CD4-positive, alpha-beta T cell treated with Interleukin-6 for 4 hours (primary cell): Measurements from ENCODE around the gene CMTM3.
"Not testable (repeated sequence)": the region's sequence is repeated elsewhere in the genome, so short reads cannot be mapped to it uniquely, and the experiment has no call there.

Experiments
- DNase-seq: peaks from one replicate; pipeline ENCODE4 v3.0.0-alpha.2; 2020; ENCODE audit warnings: mixed read lengths

CMTM3 gene

DNA sequence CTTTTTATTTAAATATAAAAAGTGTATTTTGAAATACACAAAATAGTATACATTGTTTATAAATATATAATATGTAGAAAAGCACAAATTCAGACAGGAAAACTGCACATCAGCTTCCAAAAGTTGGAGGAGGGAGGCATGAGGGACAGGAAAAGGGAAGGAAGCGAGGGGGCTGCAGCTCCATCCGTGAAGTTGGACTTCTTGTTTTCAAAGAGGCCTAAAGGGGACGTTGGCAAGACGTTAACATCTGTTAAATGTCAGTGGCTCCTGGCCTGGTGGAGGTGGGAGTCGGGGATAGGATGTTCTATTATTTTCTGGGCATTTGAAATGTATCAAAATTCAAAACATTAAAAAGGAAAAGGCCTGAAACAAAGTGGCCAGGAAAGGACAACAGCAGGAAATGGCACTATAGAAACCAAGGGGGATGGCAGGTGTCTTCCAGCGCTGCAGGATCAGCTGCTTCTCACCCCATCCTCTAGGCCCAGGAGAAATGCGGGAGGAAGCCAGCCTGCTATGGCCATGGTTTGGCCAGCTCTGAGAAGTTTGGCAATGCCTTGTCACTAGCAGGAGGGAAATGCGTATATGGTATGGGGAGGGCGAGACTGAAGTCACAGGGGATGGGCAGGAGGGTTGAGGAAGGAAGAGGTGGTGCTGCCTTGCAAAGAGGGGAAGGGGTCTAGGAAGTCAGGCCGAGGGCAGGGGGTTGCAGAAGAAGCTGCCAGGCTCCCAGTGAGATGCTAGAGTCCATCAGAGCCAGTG lies 18.8 kb upstream of the CMTM3 start:
- no peak for DNase-seq

DNA sequence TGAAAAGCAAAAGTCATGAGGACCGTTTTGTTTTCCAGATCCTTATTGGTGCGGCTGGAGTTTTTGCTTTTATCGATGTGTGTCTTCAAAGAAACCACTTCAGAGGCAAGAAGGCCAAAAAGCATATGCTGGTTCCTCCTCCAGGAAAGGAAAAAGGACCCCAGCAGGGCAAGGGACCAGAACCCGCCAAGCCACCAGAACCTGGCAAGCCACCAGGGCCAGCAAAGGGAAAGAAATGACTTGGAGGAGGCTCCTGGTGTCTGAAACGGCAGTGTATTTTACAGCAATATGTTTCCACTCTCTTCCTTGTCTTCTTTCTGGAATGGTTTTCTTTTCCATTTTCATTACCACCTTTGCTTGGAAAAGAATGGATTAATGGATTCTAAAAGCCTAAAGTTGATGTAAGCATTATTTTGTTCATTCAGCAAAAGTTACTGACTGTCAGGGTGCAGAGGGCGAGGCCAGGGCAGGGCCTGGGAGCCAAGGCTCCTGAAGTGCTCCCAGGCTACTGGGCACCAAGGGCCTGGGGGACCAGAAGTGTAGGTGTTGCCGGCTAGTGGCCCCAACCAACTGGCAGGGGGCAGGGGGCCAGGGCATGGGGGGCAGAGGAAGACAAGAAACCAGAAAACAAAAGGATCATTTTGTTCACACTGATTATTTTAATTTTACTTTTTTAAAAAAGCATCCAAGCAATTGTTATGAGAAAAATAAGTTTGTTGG lies 16.5 kb upstream of the CMTM3 start:
- DNase-seq = no peak

DNA sequence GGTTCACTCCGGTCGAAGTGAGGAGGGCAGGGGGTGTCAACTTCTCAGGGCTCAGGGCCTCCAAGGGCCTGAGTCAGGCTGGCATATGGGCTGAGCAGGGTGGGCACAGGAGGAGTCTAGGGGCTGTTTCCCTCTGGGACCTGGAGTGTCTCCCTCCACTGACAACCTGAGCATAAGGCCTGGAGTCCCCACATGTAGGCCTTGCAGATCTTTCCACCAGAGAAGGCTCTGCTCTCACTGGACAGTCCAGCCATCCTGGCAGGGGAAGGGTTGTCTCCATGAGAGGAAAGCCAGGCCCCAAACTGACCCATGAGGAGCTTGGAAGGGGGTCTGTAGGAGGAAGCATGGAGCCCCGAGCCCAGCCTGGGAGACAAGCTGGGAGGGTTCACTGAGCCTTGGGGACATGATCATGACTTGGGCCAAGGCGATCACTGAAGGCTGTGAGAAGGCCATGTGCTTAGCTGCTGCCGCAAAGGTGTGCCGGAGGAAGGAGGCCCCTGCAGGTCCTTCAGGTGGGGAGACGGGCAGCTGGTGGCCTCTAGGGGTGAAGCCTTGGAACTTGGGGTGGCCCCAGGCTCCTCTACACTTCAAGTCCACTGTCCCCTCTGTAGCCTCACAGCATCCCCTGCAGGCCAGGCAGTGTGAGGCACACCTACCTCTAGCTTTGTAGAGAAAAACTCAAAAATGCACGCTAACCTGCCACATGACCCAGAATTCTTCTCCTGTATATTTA lies 15.4 kb upstream of the CMTM3 start:
- peak; percentile 73 for DNase-seq

DNA sequence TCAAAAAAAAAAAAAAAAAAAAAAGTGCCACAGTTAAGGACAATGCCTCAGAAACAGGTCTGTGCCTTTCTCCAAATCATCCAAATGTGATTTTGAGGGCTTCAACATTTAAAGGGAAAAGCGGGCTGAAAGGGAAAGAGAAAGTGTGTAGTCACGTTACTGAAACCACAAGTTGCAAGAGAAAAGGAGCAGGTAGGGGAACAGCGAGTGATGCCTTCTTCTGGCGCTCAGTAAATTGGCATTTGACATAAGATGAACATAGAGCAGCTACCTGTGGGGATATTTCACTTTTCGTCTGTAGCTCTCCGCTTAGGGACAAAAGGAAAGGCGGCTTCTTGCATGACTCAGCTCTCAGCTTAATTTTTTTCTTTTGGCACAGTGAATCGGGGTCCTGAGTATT lies 14.2 kb upstream of the CMTM3 start:
- peak; percentile 44 for DNase-seq

DNA sequence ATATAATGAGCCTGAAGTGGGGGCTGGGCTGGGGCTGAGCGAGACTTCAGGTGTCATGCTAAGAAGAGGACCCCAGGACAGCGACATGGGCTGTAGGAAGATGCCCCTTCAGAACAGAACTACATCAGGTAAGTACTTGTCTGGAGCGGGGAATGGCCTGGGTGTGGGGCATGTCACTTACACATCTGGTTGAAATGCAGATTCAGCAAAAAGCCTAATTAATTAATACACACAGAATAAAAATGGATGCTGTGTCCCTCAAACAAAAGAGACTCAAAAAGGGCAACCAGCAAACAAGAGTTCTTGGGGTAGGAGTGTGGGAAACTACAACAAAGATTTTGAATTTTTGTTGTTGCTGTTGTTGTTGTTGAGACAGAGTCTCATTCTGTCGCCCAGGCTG lies 13.5 kb upstream of the CMTM3 start:
- no peak for DNase-seq

DNA sequence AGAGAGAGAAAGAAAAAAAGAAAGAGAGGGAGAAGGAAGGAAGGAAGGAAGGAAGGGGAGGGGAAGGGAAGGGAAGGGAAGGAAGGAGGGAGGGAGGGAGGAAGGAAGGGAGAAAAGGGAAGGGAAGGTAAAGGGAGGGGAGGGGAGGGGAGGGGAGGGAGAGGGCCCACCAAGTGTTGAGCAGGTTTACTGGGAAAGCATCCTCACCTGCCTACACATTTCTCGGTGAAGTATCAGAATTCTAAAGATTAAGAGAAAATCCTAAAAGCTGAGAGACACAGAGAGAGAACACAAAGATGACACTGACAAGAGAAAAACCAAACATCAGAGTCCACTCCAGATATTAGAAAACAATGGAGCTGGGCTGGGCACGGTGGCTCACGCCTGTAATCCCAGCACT lies 12.3 kb upstream of the CMTM3 start:
- DNase-seq = no peak

DNA sequence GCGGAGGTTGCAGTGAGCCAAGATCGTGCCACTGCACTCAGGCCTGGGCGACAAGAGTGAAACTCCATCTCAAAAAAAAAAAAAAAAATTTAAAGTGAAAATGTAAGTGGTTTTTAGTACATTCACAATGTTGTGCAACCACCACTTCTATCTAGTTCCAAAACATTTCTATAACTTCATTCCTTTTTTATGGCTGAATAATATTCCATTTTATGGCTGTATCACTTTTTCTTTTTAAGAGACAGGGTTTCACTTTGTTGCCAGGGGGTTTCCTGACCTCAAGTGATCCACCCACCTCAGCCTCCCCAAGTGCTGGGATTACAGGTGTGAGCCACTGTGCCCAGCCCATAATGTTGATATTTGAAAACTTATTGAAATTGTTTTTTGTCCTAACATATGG lies 11.7 kb upstream of the CMTM3 start:
- no peak for DNase-seq

DNA sequence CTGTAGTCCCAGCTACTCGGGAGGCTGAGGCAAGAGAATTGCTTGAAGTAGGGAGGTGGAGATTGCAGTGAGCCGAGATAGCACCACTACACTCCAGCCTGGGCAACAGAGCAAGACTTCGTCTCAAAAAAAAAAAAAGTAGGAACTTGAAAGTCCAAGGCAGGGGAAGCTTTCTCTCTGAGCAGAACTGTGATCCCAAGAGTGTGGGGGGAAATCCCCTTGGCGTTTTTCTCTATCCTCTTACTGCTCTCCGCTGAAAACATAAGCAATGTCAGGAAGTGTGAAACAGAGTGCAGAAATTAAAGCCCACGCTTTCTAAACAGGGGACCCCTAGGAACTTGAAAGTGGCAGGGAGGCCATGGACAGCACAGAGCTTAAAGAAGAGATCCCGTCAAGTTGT lies 9.8 kb upstream of the CMTM3 start:
- no peak for DNase-seq

DNA sequence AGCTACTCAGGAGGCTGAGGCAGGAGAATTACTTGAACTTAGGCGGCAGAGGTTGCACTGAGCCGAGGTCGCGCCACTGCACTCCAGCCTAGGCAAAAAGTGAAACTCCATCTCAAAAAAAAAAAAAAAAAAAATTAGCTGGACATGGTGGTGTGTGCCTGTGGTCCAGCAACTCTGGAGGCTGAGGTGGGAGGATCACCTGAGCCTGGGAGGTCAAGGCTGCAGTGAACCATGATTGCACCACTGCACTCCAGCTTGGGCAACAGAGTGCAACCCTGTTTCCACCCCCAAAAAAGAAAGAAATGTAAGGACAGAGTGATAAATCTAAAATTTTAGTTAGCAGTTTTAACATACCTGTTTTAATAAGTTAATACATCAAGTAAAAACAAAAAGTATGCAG lies 7.9 kb upstream of the CMTM3 start:
- DNase-seq = not testable (repeated sequence)

DNA sequence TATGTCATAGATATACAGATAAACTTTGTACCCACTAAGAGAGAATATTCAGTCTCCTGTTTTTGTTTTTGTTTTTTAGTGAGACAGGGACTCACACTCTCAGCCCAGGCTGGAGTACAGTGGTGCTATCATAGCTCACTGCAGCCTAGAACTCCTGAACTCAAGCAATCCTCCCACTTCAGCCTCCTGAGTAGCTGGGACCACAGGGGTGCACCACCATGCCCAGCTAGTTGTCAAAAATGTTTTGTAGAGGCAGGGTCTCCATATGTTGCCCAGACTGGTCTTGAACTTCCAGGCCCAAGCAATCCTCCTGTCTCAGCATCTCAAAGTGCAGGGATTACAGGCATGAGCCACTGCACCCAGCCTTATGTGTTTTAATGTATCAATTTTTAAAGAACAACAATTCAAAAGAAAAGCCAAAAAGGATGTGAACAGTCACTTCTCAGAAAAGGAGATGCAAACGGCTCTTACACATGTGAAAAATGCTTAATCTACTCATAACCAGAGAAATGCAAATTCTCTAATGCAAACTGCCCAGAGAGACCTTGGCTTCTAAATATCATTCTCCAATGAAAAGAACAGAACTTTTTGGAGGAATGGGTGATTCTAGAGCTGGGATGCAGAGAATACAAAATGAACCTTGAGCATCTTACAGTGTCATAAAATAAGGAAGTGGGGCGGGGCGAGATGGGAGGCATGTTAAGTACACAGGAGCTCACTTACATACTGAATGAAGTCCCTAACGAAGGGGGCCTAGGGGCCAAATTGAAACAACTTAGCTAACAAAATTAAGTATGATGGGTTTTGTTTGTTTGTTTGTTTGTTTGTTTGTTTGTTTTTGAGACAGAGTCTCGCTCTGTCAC lies 7.3 kb upstream of the CMTM3 start:
- peak; percentile 28 for DNase-seq

DNA sequence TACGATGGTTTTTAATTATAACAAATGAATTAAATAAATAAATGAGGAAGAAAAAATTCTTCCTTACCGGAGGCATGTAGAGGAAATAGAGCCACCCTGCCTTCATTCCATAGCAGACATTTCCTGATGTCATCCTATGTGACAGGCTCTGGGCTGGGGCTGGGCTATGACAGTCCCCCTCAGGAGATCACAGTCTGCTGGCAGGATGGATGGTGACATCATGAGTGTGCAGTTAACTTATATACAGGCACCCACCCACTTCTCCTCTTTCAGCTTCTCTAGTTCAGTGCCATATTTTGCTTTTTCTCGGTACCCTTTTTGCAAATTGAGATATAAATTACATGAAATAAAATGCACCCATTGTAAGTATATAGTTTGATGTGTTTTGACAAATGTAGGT lies 6.4 kb upstream of the CMTM3 start:
- DNase-seq = no peak

DNA sequence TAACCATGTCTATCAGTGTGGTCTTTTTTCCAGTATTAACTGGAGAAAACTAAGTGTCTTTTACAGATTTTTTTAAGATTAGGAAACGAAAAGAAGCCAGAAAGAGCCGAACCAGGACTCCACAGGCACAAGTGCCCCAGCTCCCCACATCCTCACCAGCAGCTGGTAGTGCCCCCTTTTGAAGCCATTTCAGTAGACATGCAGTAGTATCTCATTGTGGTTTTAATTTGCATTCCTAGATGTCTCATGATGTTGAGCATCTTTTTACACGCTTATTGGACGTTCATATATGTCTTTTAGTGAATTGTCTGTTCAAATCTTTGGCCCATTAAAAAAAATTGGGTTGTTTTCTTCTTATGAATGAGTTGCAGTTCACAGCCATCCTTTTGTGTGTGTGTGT lies 4.8 kb upstream of the CMTM3 start:
- no peak for DNase-seq

DNA sequence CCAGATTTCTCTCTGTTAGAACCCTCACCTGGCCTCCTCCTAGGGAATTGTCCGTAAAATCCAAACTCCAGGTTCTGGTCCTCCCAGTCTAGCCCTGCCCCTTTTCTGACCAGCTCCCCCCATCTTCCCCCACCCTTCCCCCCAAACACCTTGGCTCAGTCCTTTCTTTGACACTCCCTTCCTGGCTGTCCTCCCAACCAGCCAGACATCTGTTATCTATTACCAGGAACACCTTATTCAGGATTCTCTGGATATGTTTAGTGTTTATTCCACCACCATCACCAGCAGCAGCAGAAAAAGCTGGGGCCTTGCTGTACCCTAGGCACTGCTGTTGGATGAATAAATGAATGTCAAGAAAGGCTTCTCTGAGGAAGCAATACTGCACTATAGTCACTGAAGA lies 4.0 kb upstream of the CMTM3 start:
- DNase-seq = no peak

DNA sequence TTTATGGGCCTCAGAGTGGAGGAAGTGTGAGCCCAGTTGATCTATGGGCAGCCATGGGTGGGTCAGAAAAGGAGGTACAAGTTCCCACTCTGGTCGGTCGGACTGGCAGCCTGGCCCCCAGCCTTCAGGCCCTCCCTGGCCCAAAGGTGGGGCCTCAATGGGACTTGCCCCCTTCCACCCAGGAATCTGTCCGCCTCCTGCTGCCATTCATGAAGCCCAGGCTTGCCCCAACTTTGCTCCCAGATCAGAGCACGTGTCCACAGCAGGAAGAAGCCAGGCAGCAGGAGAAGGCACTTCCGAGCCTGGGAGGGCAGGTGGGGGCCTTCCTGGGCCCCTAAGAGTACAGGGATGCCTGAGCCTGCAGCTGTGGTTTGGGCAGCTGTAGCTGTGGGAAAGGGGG lies 3.0 kb upstream of the CMTM3 start:
- no peak for DNase-seq

DNA sequence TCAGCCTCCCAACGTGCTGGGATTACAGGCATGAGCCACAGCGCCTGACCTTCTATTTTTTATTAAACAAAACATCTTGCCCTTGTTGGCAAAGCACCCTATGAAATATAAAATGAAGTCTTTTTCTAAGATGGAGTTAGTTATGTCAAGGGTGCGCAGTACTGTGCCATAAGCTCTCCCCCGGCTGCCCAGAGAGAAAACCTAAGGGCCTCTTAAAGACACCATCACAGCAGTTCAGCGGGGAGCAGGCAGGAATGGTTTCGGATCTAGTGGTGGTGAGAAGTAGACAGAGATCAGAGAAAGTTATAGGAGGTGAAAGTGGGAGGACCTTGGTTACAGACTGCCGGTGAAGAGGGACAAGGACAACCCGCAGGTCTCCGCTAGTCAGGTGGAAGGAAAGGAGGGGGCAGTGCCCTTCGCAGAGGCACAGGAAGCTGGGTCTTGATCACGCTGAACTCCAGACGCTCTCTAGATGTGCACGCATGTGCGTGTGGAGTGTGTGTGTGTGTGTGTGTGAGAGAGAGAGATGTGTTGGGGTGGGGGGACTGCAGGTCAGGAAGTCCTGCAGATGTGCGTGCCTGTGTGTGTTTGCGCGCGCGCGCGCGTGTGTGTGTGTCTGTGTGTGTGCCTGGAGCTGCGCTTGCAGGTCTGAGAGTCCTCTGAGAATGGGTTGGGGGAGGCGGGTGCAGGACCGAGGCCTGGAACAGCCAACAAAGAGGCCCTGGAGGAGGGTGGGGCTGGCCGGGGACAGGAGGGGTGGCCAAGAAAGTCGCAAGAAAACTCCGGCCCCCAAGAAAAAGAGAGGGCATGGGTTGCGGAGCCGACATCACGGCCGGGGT lies 748 bp upstream of the CMTM3 start:
- peak; percentile 90 for DNase-seq

DNA sequence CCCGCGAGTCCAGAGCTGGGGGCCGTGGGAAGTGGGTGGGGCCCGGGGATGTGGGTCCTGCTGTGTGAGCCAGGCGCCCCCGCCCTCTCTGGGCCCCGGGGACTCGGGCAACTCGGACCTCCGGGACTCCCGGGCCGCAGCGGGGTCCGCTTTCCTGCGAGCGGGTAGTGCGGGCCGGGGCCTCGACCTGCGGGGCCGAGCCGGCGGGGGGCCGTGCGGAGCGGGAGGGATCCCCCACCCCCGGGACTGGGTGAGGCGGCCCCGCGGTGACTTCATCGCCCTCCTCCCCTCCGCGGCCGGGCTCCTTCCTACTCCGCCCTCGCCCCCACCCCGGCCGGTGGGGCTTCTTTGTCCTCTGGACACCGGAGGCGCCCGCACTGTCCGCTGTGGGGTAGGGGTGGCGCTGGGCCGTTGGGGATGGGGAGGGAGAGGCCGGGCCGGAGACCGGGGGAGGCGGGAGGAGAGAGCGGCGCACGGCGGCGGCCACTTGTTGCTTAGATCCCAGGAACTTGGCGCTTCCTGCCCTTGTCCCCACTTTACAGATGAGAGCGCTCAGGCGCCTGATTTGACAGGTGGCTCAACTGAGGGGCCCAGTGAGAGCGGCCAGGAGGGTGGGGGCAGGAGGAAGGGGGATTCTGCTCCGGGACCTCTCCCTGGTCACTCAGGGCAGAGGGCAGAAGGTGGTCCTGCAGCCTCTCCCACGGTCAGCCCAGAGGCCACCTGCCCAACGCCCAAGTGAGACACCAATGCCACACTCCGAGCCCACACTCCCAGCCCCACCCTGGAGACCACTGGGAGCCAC lies 874 bp downstream of the CMTM3 start:
- DNase-seq = peak; percentile 52

DNA sequence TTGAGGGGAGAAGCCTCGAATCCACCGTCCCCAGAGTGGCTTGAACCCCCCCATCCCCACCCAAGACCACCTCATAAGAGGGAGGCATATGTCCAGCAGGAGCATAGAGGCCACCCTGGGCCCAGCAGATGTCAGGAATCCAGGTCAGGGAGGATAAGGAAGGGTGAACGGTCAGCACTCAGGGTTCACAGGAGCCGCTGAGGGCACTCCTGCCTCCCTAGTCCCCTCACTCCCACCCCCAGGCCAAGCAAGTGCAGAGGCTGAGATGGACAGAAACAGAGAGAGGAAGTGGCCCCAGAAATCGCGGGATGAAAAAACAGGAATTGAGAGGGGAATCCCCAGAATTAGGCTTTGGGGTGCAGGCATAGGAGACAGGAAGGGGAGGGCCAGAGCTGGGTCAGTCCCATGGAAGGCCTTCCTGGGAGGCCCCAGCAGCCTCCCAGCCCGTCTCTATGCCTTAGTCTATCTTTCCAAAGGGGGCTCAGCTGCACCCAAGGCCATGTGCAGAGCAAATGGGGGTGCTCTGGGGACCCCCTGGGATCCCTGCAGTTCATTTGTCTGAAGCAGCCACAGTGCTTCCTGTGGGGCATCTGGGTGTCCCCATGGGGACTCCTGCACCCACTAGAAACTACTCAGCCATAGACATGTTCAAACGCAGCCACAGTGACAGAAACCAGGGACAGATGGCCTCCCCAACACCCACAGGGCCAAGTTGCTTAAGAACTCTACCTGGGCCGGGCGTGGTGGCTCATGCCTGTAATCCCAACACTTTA lies 1.7 kb downstream of the CMTM3 start:
- no peak for DNase-seq

DNA sequence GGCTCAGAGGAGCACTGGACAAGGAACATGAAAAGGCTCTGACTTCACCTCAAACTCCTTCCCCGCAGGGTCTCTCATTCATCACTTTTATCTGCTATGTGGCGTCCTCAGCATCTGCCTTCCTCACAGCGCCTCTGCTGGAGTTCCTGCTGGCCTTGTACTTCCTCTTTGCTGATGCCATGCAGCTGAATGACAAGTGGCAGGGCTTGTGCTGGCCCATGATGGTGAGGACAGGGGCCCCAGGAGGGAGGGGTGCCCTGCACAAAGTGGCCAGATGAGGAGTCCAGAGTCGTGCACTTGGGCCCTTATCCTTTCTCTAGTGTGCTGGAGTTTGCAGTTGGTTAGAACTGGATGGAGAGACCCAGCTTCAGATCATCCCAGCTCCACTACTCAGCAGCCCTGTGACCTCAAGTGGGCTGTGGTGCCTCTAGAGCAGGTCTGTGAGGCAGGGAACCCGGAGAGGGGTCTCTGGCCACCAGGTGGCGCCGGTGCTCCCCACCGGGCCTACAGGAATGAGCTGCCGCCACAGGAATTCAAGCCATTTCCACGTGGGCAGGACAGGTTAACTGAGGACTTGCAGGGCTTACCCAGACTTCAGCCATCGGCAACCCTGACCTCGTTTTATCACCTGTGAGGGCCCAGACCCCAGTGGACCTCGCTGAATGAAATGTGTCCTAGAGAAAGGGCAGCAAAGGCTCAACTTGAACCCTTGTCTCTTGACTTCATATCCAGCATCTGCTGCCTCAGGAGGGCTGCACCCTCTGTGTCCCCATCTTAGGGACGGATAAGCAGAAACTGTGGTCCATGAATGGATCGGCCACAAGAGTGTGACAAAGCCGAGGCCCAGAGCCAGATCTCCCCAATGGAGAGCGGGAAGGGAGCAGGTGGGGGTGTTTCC lies 4.0 kb downstream of the CMTM3 start:
- peak; percentile 91 for DNase-seq

DNA sequence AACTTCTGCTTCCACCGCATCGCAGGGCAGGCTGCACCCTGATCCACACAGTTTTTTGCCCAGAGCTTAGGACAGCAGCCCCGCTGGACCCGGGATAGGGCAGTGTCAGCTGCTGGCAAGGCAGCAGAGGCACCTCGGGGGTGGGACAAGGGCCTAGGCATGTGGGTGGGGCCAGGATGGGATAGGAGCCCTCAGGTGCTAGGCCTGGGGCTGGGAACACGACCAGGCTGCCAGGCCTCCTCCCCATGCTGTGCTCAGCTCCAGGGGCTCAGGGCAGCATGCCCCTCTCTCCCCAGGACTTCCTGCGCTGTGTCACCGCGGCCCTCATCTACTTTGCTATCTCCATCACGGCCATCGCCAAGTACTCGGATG lies 4.6 kb downstream of the CMTM3 start:
- no peak for DNase-seq
